Activated CD4-positive, alpha-beta T cell treated with anti-CD3 and anti-CD28 coated beads, Interleukin-2, amount 10 ng/mL, durations not matched to agents 24 days and 14 days (primary cell): Measurements from ENCODE around the gene JMJD1C. TPM values are rescaled to one million over a fixed set of nuclear protein-coding genes. Genes with fewer than 3 reads are reported as not detected.
A peak's percentile ranks its signal among the peaks of the same experiment; 100 is the strongest.

ENCODE experiments used
- DNase-seq: peaks from one replicate; pipeline ENCODE4 v3.0.0; 2022
- H3K27ac Mint-ChIP-seq: one replicate; pipeline ENCODE4 v1.8.0; 2022; ENCODE audit warnings: mild to moderate bottlenecking, mixed read lengths
- H3K27me3 Mint-ChIP-seq: one replicate; pipeline ENCODE4 v1.8.0; 2022; ENCODE audit warnings: mixed read lengths
- H3K36me3 Mint-ChIP-seq: one replicate; pipeline ENCODE4 v1.8.0; 2022; ENCODE audit warnings: low read depth, mild to moderate bottlenecking, mixed read lengths
- H3K4me1 Mint-ChIP-seq: one replicate; pipeline ENCODE4 v1.8.0; 2021; ENCODE audit warnings: mixed read lengths
- H3K4me3 Mint-ChIP-seq: one replicate; pipeline ENCODE4 v1.8.0; 2022; ENCODE audit warnings: mild to moderate bottlenecking, moderate library complexity, mixed read lengths
- H3K9me3 Mint-ChIP-seq: one replicate; pipeline ENCODE4 v1.8.0; 2021; ENCODE audit warnings: mixed read lengths
- intact Hi-C: fragments of 100-400 bp; cut with micrococcal nuclease; formaldehyde crosslinking; loops from one replicate; pipeline ENCODE4 v1.15.1; 2023
- total RNA-seq: library from RNA; stranded (reverse); gene quantifications from 2 replicates; pipeline ENCODE4 v1.2.3, GENCODE V29; 2022

JMJD1C gene
- total RNA-seq, 1 donor from 2014 or later = 41.7 TPM

DNA sequence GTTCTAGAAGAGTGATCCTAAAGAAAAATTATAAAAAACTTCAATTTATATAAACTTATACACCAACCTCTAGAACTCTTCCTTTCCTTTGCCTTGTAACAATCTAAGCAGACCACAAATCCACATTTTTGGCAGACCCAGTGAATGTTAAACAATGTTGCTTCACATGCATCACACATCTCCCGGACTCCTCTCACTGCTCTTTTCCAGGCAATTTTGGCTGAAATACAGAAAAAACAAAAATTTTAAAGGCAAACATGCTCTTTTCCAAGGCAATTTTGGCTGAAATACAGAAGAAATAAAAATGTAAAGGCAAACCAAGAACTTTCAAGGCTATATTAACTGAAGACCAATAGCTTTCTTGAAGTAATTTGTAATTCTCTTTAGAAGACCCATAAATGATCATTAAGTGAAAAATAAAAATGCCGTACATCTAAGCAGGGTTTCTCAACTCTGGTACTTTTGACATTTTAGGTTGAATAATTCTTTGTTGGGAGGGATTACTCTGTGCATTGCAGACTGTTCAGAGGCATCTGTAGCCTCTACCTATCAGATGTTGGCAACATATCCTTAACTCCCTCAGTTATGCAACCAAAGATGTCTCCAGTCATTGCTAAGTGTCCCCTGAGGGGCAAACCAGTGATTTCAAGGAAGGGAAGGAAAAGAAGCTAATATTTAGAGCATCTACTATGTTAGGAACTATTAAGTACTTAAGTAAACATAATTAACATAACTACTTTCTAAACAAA, 268.3 kb downstream of the JMJD1C start:
- H3K4me1 Mint-ChIP-seq = peaks cover 1% of the 10 kb centered on the region
- peaks cover 48% of the 10 kb centered on the region for H3K36me3 Mint-ChIP-seq
- no peak overlapping the region for H3K4me3 Mint-ChIP-seq
- no peak overlapping the region for H3K27ac Mint-ChIP-seq
- intact Hi-C loops = no loop called here
- H3K9me3 Mint-ChIP-seq = no peaks in the 10 kb centered on the region
- peak; percentile 41 for DNase-seq
- no peaks in the 10 kb centered on the region for H3K27me3 Mint-ChIP-seq

DNA sequence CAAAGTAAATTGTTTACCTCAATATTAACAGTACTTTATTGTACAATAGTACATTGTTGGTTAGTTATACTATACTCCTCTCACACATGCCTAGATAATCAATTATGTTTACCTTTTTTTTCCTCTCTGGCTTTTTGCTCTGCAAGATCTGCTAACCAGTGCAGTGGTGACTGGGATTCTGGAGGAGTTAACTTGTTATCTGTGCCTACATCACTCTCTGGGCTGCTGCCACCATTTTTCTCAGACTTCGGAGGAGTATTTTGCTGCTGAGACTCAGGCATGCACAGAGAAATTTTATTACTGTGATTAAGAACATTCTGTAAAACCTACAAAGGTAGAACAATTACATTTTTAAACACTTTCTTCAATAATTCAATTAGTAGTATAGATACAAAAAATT, 273.0 kb downstream of the JMJD1C start:
- Mint-ChIP-seq H3K36me3 (peaks cover 53% of the 10 kb centered on the region), H3K27ac (no peak overlapping the region), H3K27me3 (no peaks in the 10 kb centered on the region), H3K4me3 (no peak overlapping the region), H3K4me1 (peaks cover 1% of the 10 kb centered on the region), H3K9me3 (no peaks in the 10 kb centered on the region)
- DNase-seq = no peak
- intact Hi-C loops = no loop called here

DNA sequence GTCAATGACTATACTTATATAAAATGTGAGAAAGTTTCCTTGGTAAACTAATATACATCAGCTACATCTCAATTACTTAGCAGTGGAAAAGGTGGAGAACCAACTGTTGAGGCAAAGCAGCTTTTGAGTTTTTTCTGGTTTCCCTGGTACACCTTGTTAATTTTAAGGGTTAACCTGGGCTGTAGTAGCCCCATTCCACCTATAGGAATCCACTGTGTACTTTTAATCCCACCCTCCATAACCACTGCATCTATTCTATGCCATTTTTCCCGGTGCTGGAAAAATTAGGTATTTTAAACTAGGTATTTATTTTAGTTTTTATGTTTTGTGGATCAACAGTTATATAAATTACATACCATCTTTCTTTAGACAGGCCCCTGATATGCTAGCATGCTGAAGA, 290.2 kb downstream of the JMJD1C start:
- H3K36me3 Mint-ChIP-seq = peaks cover 60% of the 10 kb centered on the region

DNA sequence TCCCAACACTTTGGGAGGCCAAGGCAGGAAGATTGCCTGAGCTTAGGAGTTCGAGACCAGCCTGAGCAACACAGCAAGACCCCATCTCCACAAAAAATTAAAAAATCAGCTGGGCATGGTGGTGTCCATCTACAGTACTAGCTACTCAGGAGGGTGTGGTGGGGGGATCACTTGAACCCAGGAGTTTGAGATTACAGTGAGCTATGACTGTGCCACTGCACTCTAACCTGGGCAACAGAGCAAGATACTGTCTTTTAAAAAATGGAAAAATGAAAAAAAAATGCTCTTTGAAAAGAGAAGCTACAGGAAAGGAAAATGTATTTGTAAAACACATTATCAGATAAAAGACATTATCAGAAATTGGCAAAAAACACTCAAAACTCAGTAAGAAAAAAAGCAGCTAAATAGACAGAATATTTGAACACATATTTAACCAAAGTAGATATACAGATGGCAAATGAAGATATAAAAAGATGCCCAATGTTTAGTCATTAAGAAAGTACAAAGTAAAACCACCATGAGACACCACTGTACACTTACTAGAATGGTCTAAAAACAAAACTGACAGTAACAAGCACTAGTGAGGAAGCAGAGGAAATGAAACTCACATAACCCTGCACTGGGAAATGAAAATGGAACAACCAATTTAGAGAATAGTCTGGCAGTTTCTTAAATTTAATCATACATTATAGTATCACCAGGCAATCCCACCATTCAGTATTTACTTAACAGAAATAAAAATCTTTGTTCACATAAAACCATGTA, 292.1 kb downstream of the JMJD1C start:
- intact Hi-C loops = loop anchor here (1.0 to 5.0 kb wide), 9 partner anchors 31 to 991 kb away; partner anchors contain the start of genes JMJD1C and REEP3

More for the DNA sequence above, 290.2 kb downstream of the JMJD1C start:
- no peak for DNase-seq
- peaks cover 38% of the 10 kb centered on the region for H3K4me1 Mint-ChIP-seq
- peaks cover 11% of the 10 kb centered on the region for H3K9me3 Mint-ChIP-seq
- intact Hi-C loops = loop anchor here (2.0 kb wide), 2 partner anchors 29 to 93 kb away; no protein-coding TSS in a partner anchor
- H3K4me3 Mint-ChIP-seq = no peak overlapping the region
- no peak overlapping the region for H3K27ac Mint-ChIP-seq
- H3K27me3 Mint-ChIP-seq = no peaks in the 10 kb centered on the region

DNA sequence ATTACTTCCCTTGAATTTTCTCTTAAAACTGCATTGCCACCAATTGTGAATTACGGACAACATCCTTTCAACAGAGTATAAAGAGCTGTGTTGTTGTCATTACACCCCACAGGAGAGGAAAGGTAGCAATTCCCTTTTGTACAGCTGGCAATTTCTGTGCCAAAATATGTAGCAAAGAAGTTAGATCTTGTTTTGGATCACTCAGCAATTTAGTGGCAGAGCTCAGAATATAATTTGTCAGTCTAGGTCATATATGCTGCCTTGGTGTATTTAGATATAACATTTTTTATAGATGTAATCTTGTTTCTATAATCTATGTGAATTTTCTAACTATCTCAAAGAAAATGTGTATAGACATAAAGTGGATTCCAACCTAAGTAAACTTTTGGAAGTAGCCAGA, 293.9 kb downstream of the JMJD1C start:
- no peak overlapping the region for H3K4me3 Mint-ChIP-seq
- H3K27me3 Mint-ChIP-seq = no peaks in the 10 kb centered on the region
- intact Hi-C loops = loop anchor here (2.0 to 5.0 kb wide), 6 partner anchors 55 to 990 kb away; partner anchors contain the start of genes JMJD1C and REEP3
- H3K27ac Mint-ChIP-seq = peak overlapping the region; percentile 35
- peaks cover 11% of the 10 kb centered on the region for H3K9me3 Mint-ChIP-seq
- H3K36me3 Mint-ChIP-seq = peaks cover 55% of the 10 kb centered on the region
- DNase-seq = no peak
- H3K4me1 Mint-ChIP-seq = peaks cover 54% of the 10 kb centered on the region

More for the DNA sequence above, 292.1 kb downstream of the JMJD1C start:
- Mint-ChIP-seq H3K4me1 (peaks cover 52% of the 10 kb centered on the region), H3K36me3 (peaks cover 63% of the 10 kb centered on the region), H3K27ac (peak overlapping the region; percentile 81), H3K4me3 (peak overlapping the region; percentile 41), H3K9me3 (peaks cover 11% of the 10 kb centered on the region), H3K27me3 (no peaks in the 10 kb centered on the region)
- DNase-seq = peak; percentile 72

DNA sequence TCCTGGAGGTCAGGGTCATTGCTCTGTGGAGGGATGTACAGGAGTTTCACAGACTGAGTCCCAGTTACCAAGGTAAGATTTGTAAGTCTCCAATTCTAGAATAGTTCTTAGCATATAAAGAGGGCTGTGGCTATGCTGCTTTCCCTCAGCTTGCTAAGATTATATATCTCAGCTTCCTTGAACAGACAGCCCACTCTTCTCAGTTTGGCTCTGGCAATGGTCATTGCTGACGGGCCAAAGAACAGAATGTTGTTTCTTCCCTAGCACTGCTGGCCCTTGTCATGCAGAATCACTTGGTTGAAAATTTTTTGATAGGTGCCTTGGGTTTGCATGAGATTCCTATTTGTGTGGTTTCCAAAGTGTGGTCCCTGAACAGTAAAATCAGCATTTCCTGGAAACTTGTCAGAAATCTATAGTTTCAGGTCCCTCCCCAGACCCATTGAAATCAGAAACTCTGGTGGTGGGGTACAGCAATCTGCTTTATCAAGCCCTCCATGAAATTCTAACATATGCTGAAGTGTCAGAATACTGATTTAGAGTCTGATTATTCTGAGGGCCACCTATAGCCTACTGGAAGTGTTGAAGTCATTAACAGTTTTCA, 294.4 kb downstream of the JMJD1C start:
- no peak overlapping the region for H3K4me3 Mint-ChIP-seq
- H3K27me3 Mint-ChIP-seq = no peaks in the 10 kb centered on the region
- no peak for DNase-seq
- H3K27ac Mint-ChIP-seq = peak overlapping the region; percentile 6
- H3K36me3 Mint-ChIP-seq = peaks cover 54% of the 10 kb centered on the region
- H3K9me3 Mint-ChIP-seq = peaks cover 11% of the 10 kb centered on the region
- H3K4me1 Mint-ChIP-seq = peaks cover 55% of the 10 kb centered on the region
- intact Hi-C loops = loop anchor here (5.0 kb wide), 5 partner anchors 56 to 989 kb away; partner anchors contain the start of genes JMJD1C and REEP3

DNA sequence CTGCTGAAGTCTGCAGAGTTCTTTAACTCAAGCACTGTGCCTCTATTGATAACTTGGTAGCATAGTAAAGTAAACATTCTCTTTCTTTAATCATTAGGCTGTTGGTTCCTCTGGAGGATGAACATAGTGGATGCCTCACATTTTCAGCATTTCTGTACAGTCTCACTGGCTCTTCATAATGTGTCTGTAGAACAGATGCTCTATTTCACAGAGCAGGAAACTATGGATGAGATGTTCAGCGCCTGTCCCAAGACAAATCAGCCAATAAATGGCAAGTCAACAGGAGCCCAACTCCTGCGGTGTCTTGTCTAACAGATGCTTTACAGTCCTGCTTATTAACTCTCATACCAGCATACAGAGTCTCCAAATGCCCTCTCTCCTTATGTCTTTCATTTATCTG, 296.2 kb downstream of the JMJD1C start:
- intact Hi-C loops = loop anchor here (5.0 to 10.0 kb wide), 6 partner anchors 58 to 987 kb away; partner anchors contain the start of genes JMJD1C and REEP3
- H3K4me3 Mint-ChIP-seq = no peak overlapping the region
- H3K36me3 Mint-ChIP-seq = peaks cover 57% of the 10 kb centered on the region

DNA sequence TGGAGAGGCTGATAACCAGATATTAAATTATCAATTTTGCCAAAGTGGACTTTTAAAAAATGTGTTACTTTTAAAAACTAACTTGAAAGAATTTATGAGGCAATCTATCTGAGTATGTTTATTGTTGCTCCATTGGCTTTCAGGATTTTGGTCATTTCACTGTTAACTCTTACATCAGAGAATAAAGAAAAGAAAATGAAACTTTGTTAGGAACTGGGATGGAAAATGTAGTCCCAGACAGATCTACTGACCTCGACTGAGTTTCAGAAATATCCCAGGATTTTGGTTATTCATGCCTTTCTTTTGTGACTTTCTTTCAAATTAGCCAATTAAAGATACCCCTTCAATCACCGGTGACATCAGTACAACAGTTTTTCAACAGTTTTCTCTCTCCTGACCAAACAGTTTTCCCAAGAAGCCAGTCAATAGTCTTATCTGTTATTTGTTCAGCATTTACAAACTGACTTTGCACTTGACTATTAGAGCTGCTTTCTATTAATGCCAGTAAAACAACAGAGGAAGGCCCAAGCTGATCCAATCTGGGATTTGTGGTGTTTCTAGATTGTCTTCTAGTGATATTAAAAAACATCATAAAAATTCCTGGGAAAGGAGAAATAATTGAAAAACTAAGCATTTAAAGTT, 296.8 kb downstream of the JMJD1C start:
- H3K36me3 Mint-ChIP-seq = peaks cover 50% of the 10 kb centered on the region
- DNase-seq = no peak
- peaks cover 49% of the 10 kb centered on the region for H3K4me1 Mint-ChIP-seq
- no peaks in the 10 kb centered on the region for H3K27me3 Mint-ChIP-seq
- intact Hi-C loops = loop anchor here (10.0 kb wide), 1 partner anchor 656 kb away; no protein-coding TSS in a partner anchor
- no peak overlapping the region for H3K4me3 Mint-ChIP-seq
- H3K9me3 Mint-ChIP-seq = peaks cover 11% of the 10 kb centered on the region
- no peak overlapping the region for H3K27ac Mint-ChIP-seq

More for the DNA sequence above, 296.2 kb downstream of the JMJD1C start:
- peak; percentile 52 for DNase-seq
- Mint-ChIP-seq H3K9me3 (peaks cover 11% of the 10 kb centered on the region), H3K4me1 (peaks cover 54% of the 10 kb centered on the region), H3K27me3 (no peaks in the 10 kb centered on the region), H3K27ac (no peak overlapping the region)

DNA sequence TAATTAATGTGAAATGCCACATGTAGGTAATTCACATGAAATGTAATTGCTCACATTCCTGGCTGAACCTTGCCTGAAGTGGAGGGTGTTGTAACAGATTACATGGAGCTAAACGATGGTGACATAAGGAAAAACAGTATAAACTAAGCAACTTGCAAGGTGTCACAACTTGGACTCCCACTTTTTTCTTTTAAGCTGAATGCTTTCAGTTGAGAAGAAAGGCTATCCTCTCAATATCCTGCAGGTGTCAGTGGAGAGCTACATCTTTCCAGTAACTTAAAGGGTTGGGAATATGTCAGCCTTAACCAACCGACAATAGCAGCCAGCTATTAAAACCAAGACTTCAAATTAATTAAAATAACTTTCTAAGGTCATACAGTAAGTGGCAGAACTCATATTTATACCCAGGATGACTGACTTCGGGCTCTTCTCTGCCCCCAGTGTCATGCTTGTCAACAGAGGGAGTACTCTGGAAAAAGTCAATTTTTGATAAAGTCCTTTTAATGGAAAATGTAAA, 299.0 kb downstream of the JMJD1C start:
- Mint-ChIP-seq H3K9me3 (no peaks in the 10 kb centered on the region), H3K4me1 (peaks cover 33% of the 10 kb centered on the region), H3K4me3 (no peak overlapping the region), H3K27ac (no peak overlapping the region), H3K36me3 (peaks cover 34% of the 10 kb centered on the region), H3K27me3 (no peaks in the 10 kb centered on the region)
- intact Hi-C loops = loop anchor here (1.0 to 10.0 kb wide), 3 partner anchors 464 to 658 kb away; no protein-coding TSS in a partner anchor
- DNase-seq = peak; percentile 82

DNA sequence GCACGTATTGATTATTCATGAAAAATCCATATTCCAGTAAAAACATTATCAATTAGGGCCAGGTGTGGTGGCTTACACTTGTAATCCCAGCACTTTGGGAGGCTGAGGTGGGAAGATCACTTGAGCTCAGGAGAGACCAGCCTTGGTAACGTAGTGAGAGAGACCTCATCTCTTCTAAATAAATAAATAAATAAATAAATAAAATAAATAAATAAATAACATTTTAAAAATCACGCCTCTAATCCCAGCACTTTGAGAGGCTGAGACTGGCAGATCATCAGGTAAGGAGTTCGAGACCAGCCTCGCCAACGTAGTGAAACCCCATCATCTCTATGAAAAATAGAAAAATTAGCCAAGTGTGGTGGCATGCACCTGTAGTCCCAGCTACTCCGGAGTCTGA, 300.5 kb downstream of the JMJD1C start:
- peaks cover 25% of the 10 kb centered on the region for H3K4me1 Mint-ChIP-seq
- no peaks in the 10 kb centered on the region for H3K9me3 Mint-ChIP-seq
- no peaks in the 10 kb centered on the region for H3K27me3 Mint-ChIP-seq
- H3K27ac Mint-ChIP-seq = no peak overlapping the region
- intact Hi-C loops = loop anchor here (10.0 kb wide), 1 partner anchor 660 kb away; no protein-coding TSS in a partner anchor
- peaks cover 28% of the 10 kb centered on the region for H3K36me3 Mint-ChIP-seq
- H3K4me3 Mint-ChIP-seq = no peak overlapping the region
- DNase-seq = no peak

DNA sequence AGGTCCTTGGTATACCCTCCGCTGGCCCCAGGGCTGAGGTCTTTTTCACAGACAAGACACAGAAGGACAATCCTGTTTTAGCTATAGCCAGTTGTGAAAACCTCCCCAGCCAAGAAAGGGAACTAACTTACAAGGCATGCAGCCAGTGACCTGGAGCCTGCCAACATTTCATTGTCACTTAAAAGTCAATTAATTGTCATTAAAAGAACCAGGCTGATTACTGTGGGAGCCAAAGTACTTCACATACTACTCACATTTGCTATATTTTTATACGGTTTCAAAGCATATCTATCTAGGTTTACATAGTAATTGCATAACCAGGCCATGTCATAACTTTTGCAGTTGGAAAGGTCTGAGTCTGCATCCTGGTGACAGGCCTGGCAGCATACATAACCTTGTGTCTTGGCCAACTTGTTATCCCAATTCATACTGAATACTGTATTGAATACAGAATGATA, 301.6 kb downstream of the JMJD1C start:
- intact Hi-C loops = loop anchor here (10.0 kb wide), 1 partner anchor 661 kb away; no protein-coding TSS in a partner anchor
- H3K36me3 Mint-ChIP-seq = peaks cover 21% of the 10 kb centered on the region
- H3K4me1 Mint-ChIP-seq = peaks cover 22% of the 10 kb centered on the region
- no peaks in the 10 kb centered on the region for H3K27me3 Mint-ChIP-seq
- no peak for DNase-seq
- no peaks in the 10 kb centered on the region for H3K9me3 Mint-ChIP-seq
- no peak overlapping the region for H3K4me3 Mint-ChIP-seq
- no peak overlapping the region for H3K27ac Mint-ChIP-seq

DNA sequence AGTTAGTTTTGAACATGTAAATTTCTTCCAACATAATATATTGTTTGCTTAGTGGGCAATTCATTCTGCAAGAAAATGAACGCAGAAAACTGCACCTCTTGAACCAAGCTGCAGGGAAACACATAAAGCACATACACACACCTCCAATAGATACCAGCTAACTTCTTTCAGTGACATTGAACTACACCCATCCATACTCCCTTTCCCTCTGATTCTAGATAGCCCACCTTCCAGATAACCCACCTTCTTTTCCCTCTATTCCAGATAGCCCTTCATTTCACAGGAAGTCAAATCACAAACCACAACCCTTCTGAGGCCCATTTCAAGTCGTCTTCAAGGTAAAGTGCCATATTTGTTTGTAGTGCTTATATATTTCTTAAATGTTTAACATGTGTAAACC, 304.2 kb downstream of the JMJD1C start:
- Mint-ChIP-seq H3K27ac (no peak overlapping the region), H3K9me3 (no peaks in the 10 kb centered on the region)

More for the DNA sequence above, 304.2 kb downstream of the JMJD1C start:
- no peaks in the 10 kb centered on the region for H3K27me3 Mint-ChIP-seq
- peaks cover 8% of the 10 kb centered on the region for H3K36me3 Mint-ChIP-seq
- no peak for DNase-seq
- intact Hi-C loops = loop anchor here (10.0 kb wide), 1 partner anchor 663 kb away; no protein-coding TSS in a partner anchor
- H3K4me3 Mint-ChIP-seq = no peak overlapping the region
- peaks cover 11% of the 10 kb centered on the region for H3K4me1 Mint-ChIP-seq
